NCI-H2196 treated with DMSO at 0.1 percent for 48 hours (cell line): ENCODE measurements around the gene NSUN6.

Source experiments
- DNase-seq: peaks from one replicate; lab custom pipeline; 2025; ENCODE audit not compliant: unreplicated experiment; lab: John Stamatoyannopoulos, UW

The NSUN6 gene

GRCh38 chr10:18504161-18504560 is 147.2 kb downstream of the NSUN6 start:
- no peak for DNase-seq

GRCh38 chr10:18501629-18502028 is 149.8 kb downstream of the NSUN6 start:
- DNase-seq = no peak

GRCh38 chr10:18501198-18501597 is 150.2 kb downstream of the NSUN6 start:
- DNase-seq = no peak

DNA sequence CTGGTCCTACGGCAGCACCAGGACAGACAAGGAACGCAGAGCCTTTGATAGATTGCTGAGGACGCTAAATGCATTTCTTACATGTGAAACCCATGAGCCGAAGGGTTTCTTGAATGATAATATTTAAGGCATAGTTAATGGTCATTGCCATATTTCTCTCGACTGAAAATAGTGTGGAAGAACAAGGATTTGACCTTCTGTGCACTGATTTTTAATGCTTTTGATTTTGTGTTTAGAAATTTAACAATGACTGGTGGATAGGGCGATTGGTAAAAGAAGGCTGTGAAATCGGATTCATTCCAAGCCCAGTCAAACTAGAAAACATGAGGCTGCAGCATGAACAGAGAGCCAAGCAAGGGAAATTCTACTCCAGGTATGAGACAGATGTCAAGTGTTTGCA is 150.8 kb downstream of the NSUN6 start:
- DNase-seq = no peak

- no peak for DNase-seq
These were observed 152.4 kb downstream of the NSUN6 start for GRCh38 chr10:18498998-18499397.

DNA sequence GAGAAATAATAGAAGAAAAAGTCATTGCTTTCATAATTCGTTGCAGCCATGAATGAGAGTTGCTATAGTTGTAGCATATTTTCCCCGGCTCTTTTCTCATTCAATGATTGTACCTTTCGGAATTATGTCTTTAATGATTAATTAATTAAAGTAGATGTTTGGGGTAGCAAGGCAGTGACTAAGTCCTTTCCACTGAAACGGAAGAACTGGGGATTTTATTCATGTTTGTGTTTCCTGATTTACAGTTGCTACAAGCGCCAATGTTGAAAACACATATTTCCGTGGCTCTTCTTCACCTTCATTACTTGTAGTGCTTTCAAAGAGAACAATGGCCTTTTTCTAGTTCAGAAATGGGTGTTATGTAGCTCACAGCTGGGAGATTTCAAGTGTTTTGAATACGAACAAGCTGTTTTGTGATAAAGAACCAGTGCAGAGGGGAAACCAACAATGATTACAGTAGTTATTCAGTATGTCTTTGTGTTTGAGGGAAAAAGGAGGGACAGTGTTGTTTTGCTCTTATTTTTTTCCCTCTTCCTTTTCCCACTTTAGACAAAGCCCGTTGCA is 153.5 kb downstream of the NSUN6 start:
- no peak for DNase-seq
